OCI-LY3 (cell line): Measurements from ENCODE around the gene RAB27B.

Experiments used
- EZH2phosphoT487 ChIP-seq: fragments of 200-600 bp; shearing (Covaris generic); IDR thresholded peaks from 2 replicates; pipeline ENCODE4 v1.6.1; 2018; ENCODE audit warnings: antibody characterized with exemption, mixed run types, low read depth
- TF ChIP-seq, protein P1 (sequence below): fragments of 200-600, 300-600 bp; sonication (generic); IDR thresholded peaks from 2 replicates; pipeline ENCODE4 v1.5.1; 2014; ENCODE audit warnings: antibody characterized with exemption, low read length, low read depth

GRCh38 chr18:54830260-54830659 lies 2.0 kb downstream of the RAB27B start:
- TF ChIP-seq, protein P1, sequence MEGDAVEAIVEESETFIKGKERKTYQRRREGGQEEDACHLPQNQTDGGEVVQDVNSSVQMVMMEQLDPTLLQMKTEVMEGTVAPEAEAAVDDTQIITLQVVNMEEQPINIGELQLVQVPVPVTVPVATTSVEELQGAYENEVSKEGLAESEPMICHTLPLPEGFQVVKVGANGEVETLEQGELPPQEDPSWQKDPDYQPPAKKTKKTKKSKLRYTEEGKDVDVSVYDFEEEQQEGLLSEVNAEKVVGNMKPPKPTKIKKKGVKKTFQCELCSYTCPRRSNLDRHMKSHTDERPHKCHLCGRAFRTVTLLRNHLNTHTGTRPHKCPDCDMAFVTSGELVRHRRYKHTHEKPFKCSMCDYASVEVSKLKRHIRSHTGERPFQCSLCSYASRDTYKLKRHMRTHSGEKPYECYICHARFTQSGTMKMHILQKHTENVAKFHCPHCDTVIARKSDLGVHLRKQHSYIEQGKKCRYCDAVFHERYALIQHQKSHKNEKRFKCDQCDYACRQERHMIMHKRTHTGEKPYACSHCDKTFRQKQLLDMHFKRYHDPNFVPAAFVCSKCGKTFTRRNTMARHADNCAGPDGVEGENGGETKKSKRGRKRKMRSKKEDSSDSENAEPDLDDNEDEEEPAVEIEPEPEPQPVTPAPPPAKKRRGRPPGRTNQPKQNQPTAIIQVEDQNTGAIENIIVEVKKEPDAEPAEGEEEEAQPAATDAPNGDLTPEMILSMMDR, result no peak
- no peak for TF ChIP-seq EZH2phosphoT487
